Measurements from ENCODE around the gene STUB1. TPM values are rescaled to one million over a fixed set of nuclear protein-coding genes. Genes with fewer than 3 reads are reported as not detected.

Gene STUB1
- total RNA-seq, 1 experiment from 2014 or later, result 102 TPM

DNA sequence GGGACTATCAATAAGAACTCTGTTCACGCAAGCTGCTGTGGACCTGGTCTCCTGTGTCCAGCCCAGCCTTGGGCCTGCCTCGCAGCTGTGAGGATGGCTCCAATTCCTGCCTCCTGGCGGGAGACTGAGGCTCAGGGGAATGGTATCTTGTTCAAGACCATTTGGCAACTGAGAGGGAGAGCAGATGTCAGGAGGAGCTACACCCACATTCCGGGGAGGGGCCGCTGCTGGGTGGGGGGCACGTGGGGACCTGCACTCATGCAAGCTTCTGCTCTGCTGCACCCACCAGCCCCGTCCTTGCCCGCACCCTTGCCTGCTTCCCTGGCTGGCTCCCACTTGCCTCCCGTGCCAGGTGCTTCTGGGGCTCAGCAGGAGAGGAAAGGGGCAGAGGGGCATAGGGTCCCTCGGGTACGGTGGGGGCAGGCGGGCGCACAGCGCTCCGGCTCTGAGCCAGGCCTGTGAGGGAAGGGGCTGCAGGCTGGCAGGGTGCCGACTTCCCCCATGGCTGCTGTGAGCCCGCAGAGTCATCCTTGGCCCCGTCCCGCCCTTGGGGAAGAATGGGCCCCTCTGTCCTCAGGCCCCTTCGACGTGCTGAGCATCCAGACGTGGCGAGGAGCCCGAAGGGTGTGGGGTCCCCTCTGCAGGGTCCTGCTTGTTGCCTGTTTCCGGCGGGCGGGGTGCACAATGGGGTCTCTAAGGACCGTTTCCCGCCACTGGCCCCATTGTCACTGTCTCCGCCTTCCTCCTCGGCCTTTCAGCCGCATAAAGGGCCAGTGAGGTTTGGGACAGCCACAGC is 37.4 kb downstream of the STUB1 start:
- H3K23ac ChIP-seq (ENCODE audit: insufficient read length, low read depth, low read length), result no peak overlapping the region
- no peak overlapping the region for H2AK5ac ChIP-seq (ENCODE audit: insufficient read length, low read length)
- H3K9me3 ChIP-seq (ENCODE audit: control insufficient read depth, low read depth, low read length), result no peaks in the 10 kb centered on the region
- WGBS (ENCODE audit: extremely low coverage, insufficient read length, low lambda C conversion rate), result no CpG with 5 or more reads among the region's 32 CpGs
- Mint-ChIP-seq H3K4me3 (no peak overlapping the region), H3K27ac (no peak overlapping the region), H3K36me3 (ENCODE audit: insufficient read depth in 1 of 3, low read depth in 3 of 3) (peaks cover 0 to 1% (median 0%) of the 10 kb centered on the region in 3 experiments; a peak in 1 of 7 replicates), H3K27me3 (ENCODE audit: low read depth) (peaks cover 43% of the 10 kb centered on the region), H3K9me3 (no peaks in the 10 kb centered on the region; a peak in 1 of 5 replicates), H3K4me1 (peaks cover 15 to 29% of the 10 kb centered on the region in 2 experiments)
- TF ChIP-seq, protein P1, sequence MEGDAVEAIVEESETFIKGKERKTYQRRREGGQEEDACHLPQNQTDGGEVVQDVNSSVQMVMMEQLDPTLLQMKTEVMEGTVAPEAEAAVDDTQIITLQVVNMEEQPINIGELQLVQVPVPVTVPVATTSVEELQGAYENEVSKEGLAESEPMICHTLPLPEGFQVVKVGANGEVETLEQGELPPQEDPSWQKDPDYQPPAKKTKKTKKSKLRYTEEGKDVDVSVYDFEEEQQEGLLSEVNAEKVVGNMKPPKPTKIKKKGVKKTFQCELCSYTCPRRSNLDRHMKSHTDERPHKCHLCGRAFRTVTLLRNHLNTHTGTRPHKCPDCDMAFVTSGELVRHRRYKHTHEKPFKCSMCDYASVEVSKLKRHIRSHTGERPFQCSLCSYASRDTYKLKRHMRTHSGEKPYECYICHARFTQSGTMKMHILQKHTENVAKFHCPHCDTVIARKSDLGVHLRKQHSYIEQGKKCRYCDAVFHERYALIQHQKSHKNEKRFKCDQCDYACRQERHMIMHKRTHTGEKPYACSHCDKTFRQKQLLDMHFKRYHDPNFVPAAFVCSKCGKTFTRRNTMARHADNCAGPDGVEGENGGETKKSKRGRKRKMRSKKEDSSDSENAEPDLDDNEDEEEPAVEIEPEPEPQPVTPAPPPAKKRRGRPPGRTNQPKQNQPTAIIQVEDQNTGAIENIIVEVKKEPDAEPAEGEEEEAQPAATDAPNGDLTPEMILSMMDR (conservative IDR thresholded peaks at IDR 0.05), result no peak
- no peaks in the 10 kb centered on the region for H3K79me2 ChIP-seq (ENCODE audit: insufficient read depth, low read length)
- no peak overlapping the region for H2BK15ac ChIP-seq (ENCODE audit: low read depth, low read length)
- no peak overlapping the region for H3T11ph ChIP-seq (ENCODE audit: low read length)
- no peak overlapping the region for H2BK5ac ChIP-seq (ENCODE audit: insufficient read length, low read length)
- no peak overlapping the region for H3K27ac ChIP-seq (ENCODE audit: insufficient read length, low read depth, low read length)
- H3K4me2 ChIP-seq (ENCODE audit: insufficient read depth, insufficient read length, low read length), result no peak overlapping the region
- no peak overlapping the region for H3K9ac ChIP-seq (ENCODE audit: extremely low read depth, insufficient read length, low read length)
- H3K14ac ChIP-seq (ENCODE audit: insufficient read depth, low read length), result no peak overlapping the region; the same call in 1 of the 2 replicates
- H2AFZ ChIP-seq (ENCODE audit: low read length), result no peak overlapping the region
- no peaks in the 10 kb centered on the region; the same call in 1 of the 2 replicates for H3K27me3 ChIP-seq (ENCODE audit: insufficient read depth, low read length)
- no peak overlapping the region for H2BK20ac ChIP-seq (ENCODE audit: low read depth, low read length, poor library complexity, severe bottlenecking)
- no peak overlapping the region for H3K4ac ChIP-seq (ENCODE audit: low read depth, low read length)
- H2BK12ac ChIP-seq (ENCODE audit: insufficient read length, low read depth, low read length), result no peak overlapping the region
- H3K23me2 ChIP-seq (ENCODE audit: insufficient read length, low read depth, low read length, poor library complexity, severe bottlenecking), result peaks cover 10% of the 10 kb centered on the region
- H3K18ac ChIP-seq (ENCODE audit: insufficient read length, low read depth, low read length), result no peak overlapping the region
- H3K79me1 ChIP-seq (ENCODE audit: insufficient read depth, low read depth, low read length, poor library complexity, severe bottlenecking), result no peaks in the 10 kb centered on the region
- no peak overlapping the region for H4K91ac ChIP-seq (ENCODE audit: insufficient read length, low read depth, low read length)
- no peak for DNase-seq
- no peak overlapping the region for H3K56ac ChIP-seq (ENCODE audit: insufficient read length, low read depth, low read length)
- no peaks in the 10 kb centered on the region for H4K20me1 ChIP-seq (ENCODE audit: control insufficient read depth, insufficient read depth, insufficient read length)
- H4K8ac ChIP-seq (replicated peaks; ENCODE audit: insufficient read length, low read depth, low read length), result no peak overlapping the region
- H3K4me1 ChIP-seq (ENCODE audit: insufficient read depth, low read length), result no peaks in the 10 kb centered on the region
- no peak overlapping the region for H2BK120ac ChIP-seq (ENCODE audit: low read depth, low read length, poor library complexity, severe bottlenecking)
- no peak overlapping the region for H4K5ac ChIP-seq (ENCODE audit: insufficient read length, low read depth, low read length)

Data from H9 (cell line).